Ascending aorta (tissue), 2 donors: ENCODE results near the gene PDGFA. TPM values are rescaled to one million over a fixed set of nuclear protein-coding genes. Genes with fewer than 3 reads are reported as not detected.

Experiments
- DNase-seq, 2 donors: peaks; one replicate each; pipeline ENCODE4 v3.0.0-alpha.2; 2019; ENCODE audit warnings: low spot score in 2 of 2
- H3K27ac ChIP-seq, 2 donors: fragments of 200-600 bp; sonication (generic); one replicate each; pipeline ENCODE4 v1.5.1; 2016 to 2017; ENCODE audit warnings: mild to moderate bottlenecking in 1 of 2
- H3K27me3 ChIP-seq: fragments of 200-600 bp; sonication (generic); one replicate; pipeline ENCODE4 v1.5.1; 2017
- H3K36me3 ChIP-seq, 2 donors: fragments of 200-600 bp; sonication (generic); one replicate each; pipeline ENCODE4 v1.5.1; 2016
- H3K4me1 ChIP-seq, 2 donors: fragments of 200-600 bp; sonication (generic); one replicate each; pipeline ENCODE4 v1.5.1; 2016 to 2017; ENCODE audit warnings: mild to moderate bottlenecking in 1 of 2
- H3K4me3 ChIP-seq, 2 donors: fragments of 200-600 bp; sonication (generic); one replicate each; pipeline ENCODE4 v1.5.1; 2016 to 2017; ENCODE audit warnings: mild to moderate bottlenecking in 1 of 2
- H3K9me3 ChIP-seq, 2 donors: fragments of 200-600 bp; sonication (generic); one replicate each; pipeline ENCODE4 v1.5.1; 2016
- CTCF ChIP-seq, 3 experiments: fragments of 200-600 bp in 2 of 3; fragments of 450-650 bp in 1 of 3; sonication (generic) in 2 of 3; IDR thresholded peaks; one replicate each; pipeline ENCODE4 v1.5.1; 2016 to 2019; ENCODE audit warnings: antibody characterized with exemption in 3 of 3, mild to moderate bottlenecking in 1 of 3, moderate library complexity in 1 of 3
- intact Hi-C: fragments of 100-400 bp; cut with DNase I; formaldehyde crosslinking; loops from one replicate; pipeline ENCODE4 v1.15.1; 2023
- total RNA-seq: library from RNA; depleted of rRNA; stranded (reverse); fragments of >200 nt; gene quantifications from one replicate; pipeline ENCODE4 v1.1.0, GENCODE V29; 2016

The PDGFA gene
- total RNA-seq, 1 donor from 2014 or later, result 349 TPM

GRCh38 chr7:457814-458510, 61.7 kb downstream of the PDGFA start:
- no peak for DNase-seq
- no peak for TF ChIP-seq CTCF (IDR thresholded peaks at IDR 0.05)
- H3K9me3 ChIP-seq, result no peaks in the 10 kb centered on the region
- no peak overlapping the region for H3K27ac ChIP-seq
- no peaks in the 10 kb centered on the region for H3K36me3 ChIP-seq
- peaks cover 7 to 17% of the 10 kb centered on the region in 2 donors for H3K4me1 ChIP-seq
- no peak overlapping the region for H3K4me3 ChIP-seq
- no peaks in the 10 kb centered on the region for H3K27me3 ChIP-seq
- intact Hi-C loops, result no loop called here

GRCh38 chr7:455110-455928, 64.3 kb downstream of the PDGFA start:
- Histone ChIP-seq H3K9me3 (no peaks in the 10 kb centered on the region), H3K27ac (peak overlapping the region in 1 of 2 donors; percentile 49), H3K36me3 (no peaks in the 10 kb centered on the region), H3K4me3 (no peak overlapping the region), H3K4me1 (peaks cover 7 to 24% of the 10 kb centered on the region in 2 donors), H3K27me3 (no peaks in the 10 kb centered on the region)
- intact Hi-C loops, result no loop called here
- TF ChIP-seq CTCF (IDR thresholded peaks at IDR 0.05), result no peak
- peak in 1 of 2 donors; percentile 84 for DNase-seq

GRCh38 chr7:454356-455109, 65.1 kb downstream of the PDGFA start:
- intact Hi-C loops, result no loop called here
- no peak for DNase-seq
- peaks cover 7 to 22% of the 10 kb centered on the region in 2 donors for H3K4me1 ChIP-seq
- no peaks in the 10 kb centered on the region for H3K27me3 ChIP-seq
- TF ChIP-seq CTCF (IDR thresholded peaks at IDR 0.05), result no peak
- no peaks in the 10 kb centered on the region for H3K36me3 ChIP-seq
- no peak overlapping the region for H3K4me3 ChIP-seq
- no peaks in the 10 kb centered on the region for H3K9me3 ChIP-seq
- H3K27ac ChIP-seq, result no peak overlapping the region

GRCh38 chr7:453597-454306, 65.9 kb downstream of the PDGFA start:
- Histone ChIP-seq H3K36me3 (no peaks in the 10 kb centered on the region), H3K27ac (no peak overlapping the region), H3K4me1 (peaks cover 7 to 22% of the 10 kb centered on the region in 2 donors), H3K27me3 (no peaks in the 10 kb centered on the region), H3K4me3 (no peak overlapping the region), H3K9me3 (no peaks in the 10 kb centered on the region)
- TF ChIP-seq CTCF (IDR thresholded peaks at IDR 0.05), result no peak
- no peak for DNase-seq
- intact Hi-C loops, result no loop called here

GRCh38 chr7:452791-453455, 66.7 kb downstream of the PDGFA start:
- Histone ChIP-seq H3K27ac (no peak overlapping the region), H3K9me3 (no peaks in the 10 kb centered on the region), H3K36me3 (no peaks in the 10 kb centered on the region), H3K27me3 (no peaks in the 10 kb centered on the region), H3K4me1 (peaks cover 7 to 22% of the 10 kb centered on the region in 2 donors), H3K4me3 (no peak overlapping the region)
- no peak for TF ChIP-seq CTCF (IDR thresholded peaks at IDR 0.05)
- no peak for DNase-seq
- intact Hi-C loops, result no loop called here
